ENCODE data around the gene SV2C. TPM values are rescaled to one million over a fixed set of nuclear protein-coding genes. Genes with fewer than 3 reads are reported as not detected.
"Not testable (repeated sequence)": the region's sequence is repeated elsewhere in the genome, so short reads cannot be mapped to it uniquely, and the experiment has no call there.

Gene SV2C
- total RNA-seq, 1 donor from 2014 or later, result 17.8 TPM

DNA sequence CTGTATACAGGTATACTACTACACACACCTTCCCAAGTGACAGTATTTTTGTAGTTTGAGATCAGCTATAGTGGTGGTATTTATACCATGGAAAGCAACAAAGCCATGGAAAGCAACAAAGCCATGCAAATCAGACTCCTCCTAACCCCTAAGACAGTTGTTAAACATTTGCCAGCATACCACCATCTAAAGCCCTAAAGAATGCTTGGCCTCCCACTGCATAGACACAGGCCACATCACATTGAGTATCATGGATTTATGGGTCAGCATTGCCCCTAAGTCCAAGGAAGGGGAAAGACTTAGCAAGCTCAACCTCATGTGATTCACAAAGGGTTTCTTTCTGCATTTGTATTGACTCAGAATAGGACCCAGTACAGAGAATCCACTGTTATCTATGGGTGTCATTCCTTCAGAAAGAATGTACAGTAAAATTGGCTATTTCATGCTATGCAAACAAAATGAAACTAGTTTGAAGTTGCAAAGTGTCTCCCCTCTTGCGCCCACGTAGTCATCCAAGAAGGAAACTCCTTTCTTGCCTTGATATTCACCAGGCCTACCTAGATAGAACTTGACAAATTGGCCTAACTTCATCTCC is 249.5 kb downstream of the SV2C start:
- no peak overlapping the region for H3K4me3 Mint-ChIP-seq (ENCODE audit: unreplicated experiment)
- H3K4me1 Mint-ChIP-seq (ENCODE audit: low read depth, unreplicated experiment), result peaks cover 17% of the 10 kb centered on the region
- peak overlapping the region; percentile 18 for H3K27ac Mint-ChIP-seq (ENCODE audit: unreplicated experiment)
- TF ChIP-seq, protein P1, sequence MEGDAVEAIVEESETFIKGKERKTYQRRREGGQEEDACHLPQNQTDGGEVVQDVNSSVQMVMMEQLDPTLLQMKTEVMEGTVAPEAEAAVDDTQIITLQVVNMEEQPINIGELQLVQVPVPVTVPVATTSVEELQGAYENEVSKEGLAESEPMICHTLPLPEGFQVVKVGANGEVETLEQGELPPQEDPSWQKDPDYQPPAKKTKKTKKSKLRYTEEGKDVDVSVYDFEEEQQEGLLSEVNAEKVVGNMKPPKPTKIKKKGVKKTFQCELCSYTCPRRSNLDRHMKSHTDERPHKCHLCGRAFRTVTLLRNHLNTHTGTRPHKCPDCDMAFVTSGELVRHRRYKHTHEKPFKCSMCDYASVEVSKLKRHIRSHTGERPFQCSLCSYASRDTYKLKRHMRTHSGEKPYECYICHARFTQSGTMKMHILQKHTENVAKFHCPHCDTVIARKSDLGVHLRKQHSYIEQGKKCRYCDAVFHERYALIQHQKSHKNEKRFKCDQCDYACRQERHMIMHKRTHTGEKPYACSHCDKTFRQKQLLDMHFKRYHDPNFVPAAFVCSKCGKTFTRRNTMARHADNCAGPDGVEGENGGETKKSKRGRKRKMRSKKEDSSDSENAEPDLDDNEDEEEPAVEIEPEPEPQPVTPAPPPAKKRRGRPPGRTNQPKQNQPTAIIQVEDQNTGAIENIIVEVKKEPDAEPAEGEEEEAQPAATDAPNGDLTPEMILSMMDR (IDR thresholded peaks at IDR 0.05; ENCODE audit: partially characterized antibody, unreplicated experiment), result no peak
- H3K27me3 Mint-ChIP-seq (ENCODE audit: unreplicated experiment), result peaks cover 4% of the 10 kb centered on the region
- H3K36me3 Mint-ChIP-seq (ENCODE audit: unreplicated experiment), result peaks cover 9% of the 10 kb centered on the region
- peaks cover 2% of the 10 kb centered on the region for H3K9me3 Mint-ChIP-seq (ENCODE audit: unreplicated experiment)
- no peak for DNase-seq

DNA sequence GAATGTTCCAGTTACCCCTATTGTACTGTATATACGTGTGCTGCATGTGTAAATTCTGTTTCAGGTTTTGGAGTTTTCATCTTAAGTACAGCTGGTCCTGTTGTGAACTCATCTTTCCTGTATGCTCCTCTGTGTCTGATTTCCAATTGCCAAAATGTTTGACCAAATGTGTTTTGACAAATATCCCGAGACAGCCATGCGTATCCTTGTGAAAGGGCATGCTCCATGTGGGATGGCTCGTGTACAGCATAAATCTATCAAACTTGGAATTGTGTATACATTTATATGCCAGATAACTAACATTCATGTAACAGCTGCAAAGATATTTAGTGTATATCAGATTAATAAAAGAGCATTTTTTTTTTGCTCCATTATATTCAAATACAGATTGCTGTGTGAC is 250.4 kb downstream of the SV2C start:
- Mint-ChIP-seq H3K9me3 (ENCODE audit: unreplicated experiment) (peaks cover 2% of the 10 kb centered on the region), H3K36me3 (ENCODE audit: unreplicated experiment) (peaks cover 9% of the 10 kb centered on the region), H3K27me3 (ENCODE audit: unreplicated experiment) (peaks cover 2% of the 10 kb centered on the region), H3K4me1 (ENCODE audit: low read depth, unreplicated experiment) (peaks cover 9% of the 10 kb centered on the region), H3K4me3 (ENCODE audit: unreplicated experiment) (no peak overlapping the region), H3K27ac (ENCODE audit: unreplicated experiment) (no peak overlapping the region)
- TF ChIP-seq, protein P1 (IDR thresholded peaks at IDR 0.05; ENCODE audit: partially characterized antibody, unreplicated experiment), result no peak
- no peak for DNase-seq

DNA sequence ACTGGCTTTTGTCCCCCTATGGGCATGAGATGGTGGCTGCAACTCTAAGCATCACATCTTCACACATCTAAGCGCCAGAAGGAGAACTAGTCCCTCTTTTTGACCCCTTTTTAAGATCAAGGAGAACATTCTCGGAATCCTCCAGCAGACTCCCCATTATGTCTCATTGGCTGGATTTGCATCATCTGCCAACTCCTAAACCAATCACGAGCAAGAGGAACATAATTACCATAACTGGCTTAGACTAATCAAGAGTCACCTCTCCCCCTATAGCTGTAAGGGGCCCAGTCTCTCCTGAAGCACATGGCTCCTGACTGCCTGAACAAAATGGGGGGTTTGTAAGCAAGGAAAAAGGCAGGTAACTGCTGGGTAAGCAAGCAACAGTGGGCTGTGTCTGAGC is 251.4 kb downstream of the SV2C start:
- Mint-ChIP-seq H3K27ac (ENCODE audit: unreplicated experiment) (peak overlapping the region; percentile 88), H3K4me3 (ENCODE audit: unreplicated experiment) (no peak overlapping the region), H3K4me1 (ENCODE audit: low read depth, unreplicated experiment) (peaks cover 7% of the 10 kb centered on the region), H3K9me3 (ENCODE audit: unreplicated experiment) (peaks cover 2% of the 10 kb centered on the region), H3K27me3 (ENCODE audit: unreplicated experiment) (peaks cover 2% of the 10 kb centered on the region), H3K36me3 (ENCODE audit: unreplicated experiment) (peaks cover 9% of the 10 kb centered on the region)
- TF ChIP-seq, protein P1 (IDR thresholded peaks at IDR 0.05; ENCODE audit: partially characterized antibody, unreplicated experiment), result no peak
- no peak for DNase-seq

DNA sequence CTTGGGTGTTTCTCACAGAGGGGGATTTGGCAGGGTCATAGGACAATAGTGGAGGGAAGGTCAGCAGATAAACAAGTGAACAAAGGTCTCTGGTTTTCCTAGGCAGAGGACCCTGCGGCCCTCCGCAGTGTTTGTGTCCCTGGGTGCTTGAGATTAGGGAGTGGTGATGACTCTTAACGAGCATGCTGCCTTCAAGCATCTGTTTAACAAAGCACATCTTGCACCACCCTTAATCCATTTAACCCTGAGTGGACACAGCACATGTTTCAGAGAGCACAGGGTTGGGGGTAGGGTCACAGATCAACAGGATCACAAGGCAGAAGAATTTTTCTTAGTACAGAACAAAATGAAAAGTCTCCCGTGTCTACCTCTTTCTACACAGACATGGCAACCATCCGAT is 252.3 kb downstream of the SV2C start:
- not testable (repeated sequence) for H3K4me1 Mint-ChIP-seq (ENCODE audit: low read depth, unreplicated experiment); H3K4me3 Mint-ChIP-seq (ENCODE audit: unreplicated experiment); H3K9me3 Mint-ChIP-seq (ENCODE audit: unreplicated experiment); H3K27me3 Mint-ChIP-seq (ENCODE audit: unreplicated experiment); H3K36me3 Mint-ChIP-seq (ENCODE audit: unreplicated experiment); DNase-seq
- peak overlapping the region; percentile 88 for H3K27ac Mint-ChIP-seq (ENCODE audit: unreplicated experiment)

DNA sequence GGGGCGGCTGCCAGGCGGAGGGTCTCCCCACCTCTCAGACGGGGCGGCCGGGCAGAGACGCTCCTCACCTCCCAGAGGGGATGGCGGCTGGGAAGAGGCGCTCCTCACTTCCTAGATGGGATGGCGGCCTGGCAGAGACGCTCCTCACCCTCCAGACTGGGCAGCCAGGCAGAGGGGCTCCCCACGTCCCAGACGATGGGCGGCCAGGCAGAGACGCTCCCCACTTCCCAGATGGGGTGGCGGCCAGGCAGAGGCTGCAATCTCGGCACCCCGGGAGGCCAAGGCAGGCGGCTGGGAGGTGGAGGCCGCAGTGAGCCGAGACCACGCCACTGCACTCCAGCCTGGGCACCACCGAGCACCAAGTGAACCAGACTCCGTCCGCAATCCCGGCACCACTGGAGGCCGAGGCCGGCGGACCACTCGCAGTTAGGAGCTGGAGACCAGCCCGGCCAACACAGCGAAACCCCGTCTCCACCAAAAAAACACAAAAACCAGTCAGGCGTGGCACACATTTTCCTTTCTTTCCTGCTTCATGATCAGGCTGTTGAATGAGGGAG is 253.1 kb downstream of the SV2C start:
- not testable (repeated sequence) for H3K36me3 Mint-ChIP-seq (ENCODE audit: unreplicated experiment); H3K4me1 Mint-ChIP-seq (ENCODE audit: low read depth, unreplicated experiment); H3K27ac Mint-ChIP-seq (ENCODE audit: unreplicated experiment); H3K4me3 Mint-ChIP-seq (ENCODE audit: unreplicated experiment); H3K27me3 Mint-ChIP-seq (ENCODE audit: unreplicated experiment); H3K9me3 Mint-ChIP-seq (ENCODE audit: unreplicated experiment)
- peak; percentile 27 for DNase-seq

DNA sequence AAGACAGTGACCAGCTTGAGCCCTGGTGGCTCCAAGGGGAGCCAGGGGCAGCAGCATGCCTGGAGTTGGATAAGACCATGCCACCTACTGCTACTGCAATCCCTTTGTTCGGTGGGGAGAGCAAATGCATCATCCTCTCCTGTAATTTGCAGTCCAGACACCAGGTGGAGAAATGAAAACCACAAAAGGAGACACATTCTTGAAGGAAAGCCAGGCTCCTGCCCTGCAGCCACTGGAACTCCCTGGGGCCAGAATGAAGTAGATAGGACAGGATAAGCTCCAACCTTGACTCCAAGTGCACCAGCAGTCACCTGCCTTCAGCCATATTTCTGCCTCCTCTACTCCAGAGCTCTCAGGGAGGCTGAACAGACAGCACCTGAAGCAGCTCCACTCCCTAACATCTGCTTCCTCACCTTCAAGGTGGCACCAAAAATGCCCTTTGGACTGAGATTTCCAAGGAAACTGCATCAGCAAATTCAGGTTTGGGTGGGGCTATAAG is 254.8 kb downstream of the SV2C start:
- H3K4me3 Mint-ChIP-seq (ENCODE audit: unreplicated experiment), result no peak overlapping the region
- no peak overlapping the region for H3K27ac Mint-ChIP-seq (ENCODE audit: unreplicated experiment)
- H3K9me3 Mint-ChIP-seq (ENCODE audit: unreplicated experiment), result peaks cover 2% of the 10 kb centered on the region
- no peak for DNase-seq
- peaks cover 2% of the 10 kb centered on the region for H3K27me3 Mint-ChIP-seq (ENCODE audit: unreplicated experiment)
- TF ChIP-seq, protein P1 (IDR thresholded peaks at IDR 0.05; ENCODE audit: partially characterized antibody, unreplicated experiment), result peak; percentile 41
- H3K4me1 Mint-ChIP-seq (ENCODE audit: low read depth, unreplicated experiment), result peaks cover 5% of the 10 kb centered on the region
- H3K36me3 Mint-ChIP-seq (ENCODE audit: unreplicated experiment), result peaks cover 9% of the 10 kb centered on the region

Data from glutamatergic neuron (in vitro differentiated cells).